Parathyroid adenoma (tissue), 2 donors: ENCODE data around the gene SMG9.

Experiments
- H2AFZ ChIP-seq: fragments of 300-600 bp; sonication (generic); one replicate; pipeline ENCODE4 v1.7.0; 2017; ENCODE audit warnings: antibody characterized with exemption, mild to moderate bottlenecking
- H3K27ac ChIP-seq: fragments of 300-600 bp; sonication (generic); one replicate; pipeline ENCODE4 v1.7.0; 2017
- H3K27me3 ChIP-seq: fragments of 300-600 bp; sonication (generic); one replicate; pipeline ENCODE4 v1.7.0; 2017; ENCODE audit warnings: low read length; ENCODE audit not compliant: control insufficient read depth, insufficient read depth
- H3K36me3 ChIP-seq: fragments of 300-600 bp; sonication (generic); one replicate; pipeline ENCODE4 v1.7.0; 2017; ENCODE audit warnings: low read length; ENCODE audit not compliant: control insufficient read depth, insufficient read depth
- H3K4me1 ChIP-seq: fragments of 300-600 bp; sonication (generic); one replicate; pipeline ENCODE4 v1.7.0; 2017; ENCODE audit warnings: control low read depth
- H3K4me2 ChIP-seq: fragments of 300-600 bp; sonication (generic); one replicate; pipeline ENCODE4 v1.7.0; 2017; ENCODE audit warnings: low read length
- H3K4me3 ChIP-seq: fragments of 300-600 bp; sonication (generic); one replicate; pipeline ENCODE4 v1.7.0; 2017; ENCODE audit warnings: low read depth, low read length
- H3K79me2 ChIP-seq: fragments of 300-600 bp; sonication (generic); one replicate; pipeline ENCODE4 v1.7.0; 2017; ENCODE audit warnings: control low read depth
- H3K9ac ChIP-seq: fragments of 300-600 bp; sonication (generic); one replicate; pipeline ENCODE4 v1.7.0; 2017; ENCODE audit warnings: mild to moderate bottlenecking
- H3K9me3 ChIP-seq: fragments of 300-600 bp; sonication (generic); one replicate; pipeline ENCODE4 v1.7.0; 2017; ENCODE audit warnings: low read length; ENCODE audit not compliant: control insufficient read depth
- CTCF ChIP-seq: fragments of 300-600 bp; sonication (generic); IDR thresholded peaks from one replicate; pipeline ENCODE4 v1.7.0; 2017; ENCODE audit warnings: antibody characterized with exemption, mild to moderate bottlenecking
- donor health status: primary hyperparathyroidism.

Gene SMG9

DNA sequence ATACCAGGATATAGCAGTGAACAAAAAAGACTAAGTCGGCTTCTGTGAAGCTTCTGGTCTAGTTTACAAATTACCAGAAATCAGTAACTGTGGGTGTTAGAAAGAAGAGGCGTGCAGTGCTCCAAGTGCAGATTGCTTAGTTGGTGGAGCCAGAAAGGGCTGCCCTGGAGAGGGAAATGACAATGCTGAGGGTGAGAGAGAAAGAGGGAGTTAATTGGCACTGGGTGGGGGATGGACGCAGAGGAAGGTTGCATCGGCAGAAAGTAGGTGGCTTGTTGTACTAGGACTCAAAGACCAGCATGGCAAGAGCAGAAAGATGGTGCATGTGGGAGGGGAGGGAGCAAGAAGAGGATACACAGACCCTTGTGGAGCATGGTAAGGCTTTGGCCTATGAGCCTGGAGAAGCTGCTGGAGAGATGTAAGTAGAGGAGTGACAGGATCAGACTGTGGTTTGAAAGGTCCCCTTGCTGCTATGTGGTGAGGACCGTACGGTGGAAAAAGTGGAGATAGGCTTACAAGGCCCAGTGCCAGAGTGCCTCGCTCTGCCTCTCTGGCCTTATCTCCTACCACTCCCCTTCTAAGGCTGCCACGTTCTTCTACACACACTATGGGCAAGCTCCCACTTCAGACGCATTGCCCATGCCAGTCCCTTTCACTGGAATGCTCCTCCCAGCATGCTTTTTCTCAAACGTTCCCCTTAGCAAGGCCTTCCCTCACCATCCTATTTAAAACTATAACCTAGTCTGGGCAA is 13.5 kb downstream of the SMG9 start:
- no peak overlapping the region for H3K9ac ChIP-seq
- H3K4me3 ChIP-seq: no peak overlapping the region
- no peak overlapping the region for H2AFZ ChIP-seq
- H3K36me3 ChIP-seq: no peaks in the 10 kb centered on the region
- no peaks in the 10 kb centered on the region for H3K27me3 ChIP-seq
- no peaks in the 10 kb centered on the region for H3K9me3 ChIP-seq
- no peak overlapping the region for H3K4me2 ChIP-seq
- no peaks in the 10 kb centered on the region for H3K79me2 ChIP-seq
- no peak overlapping the region for H3K27ac ChIP-seq
- no peaks in the 10 kb centered on the region for H3K4me1 ChIP-seq
- TF ChIP-seq CTCF: no peak

- H3K27me3 ChIP-seq: no peaks in the 10 kb centered on the region
- H3K4me2 ChIP-seq: no peak overlapping the region
- H3K36me3 ChIP-seq: no peaks in the 10 kb centered on the region
- H3K4me3 ChIP-seq: no peak overlapping the region
- no peak overlapping the region for H2AFZ ChIP-seq
- H3K4me1 ChIP-seq: no peaks in the 10 kb centered on the region
- no peak for TF ChIP-seq CTCF
- no peaks in the 10 kb centered on the region for H3K9me3 ChIP-seq
- no peak overlapping the region for H3K27ac ChIP-seq
- no peak overlapping the region for H3K9ac ChIP-seq
- no peaks in the 10 kb centered on the region for H3K79me2 ChIP-seq
Measured at GRCh38 chr19:43739439-43740235, 15.1 kb downstream of the SMG9 start.

GRCh38 chr19:43738780-43739211 is 16.0 kb downstream of the SMG9 start:
- Histone ChIP-seq H3K9me3 (no peaks in the 10 kb centered on the region), H2AFZ (no peak overlapping the region), H3K4me3 (no peak overlapping the region), H3K27ac (no peak overlapping the region), H3K27me3 (no peaks in the 10 kb centered on the region), H3K4me2 (no peak overlapping the region), H3K79me2 (no peaks in the 10 kb centered on the region), H3K9ac (no peak overlapping the region), H3K36me3 (no peaks in the 10 kb centered on the region), H3K4me1 (no peaks in the 10 kb centered on the region)
- TF ChIP-seq CTCF: no peak

DNA sequence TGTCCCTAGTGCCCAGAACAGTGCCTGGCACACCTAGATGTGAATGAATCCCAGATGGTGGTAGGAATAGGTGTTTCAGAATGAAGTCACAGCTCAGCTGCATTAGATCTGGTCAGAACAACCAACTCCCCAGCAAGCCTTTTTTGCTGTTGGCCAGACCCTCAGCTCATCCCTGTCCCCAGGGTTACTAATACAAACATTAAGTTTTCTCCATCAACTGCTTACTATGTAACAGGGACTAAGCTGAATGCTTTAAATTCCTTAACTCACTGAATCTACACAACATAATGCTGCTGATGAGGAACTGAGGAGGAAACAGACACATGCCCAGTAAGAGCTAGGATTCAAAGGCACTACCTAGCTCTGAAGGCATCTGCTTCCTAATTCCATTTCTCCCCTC is 18.8 kb downstream of the SMG9 start:
- Histone ChIP-seq H3K4me2 (no peak overlapping the region), H3K9me3 (no peaks in the 10 kb centered on the region), H3K27ac (no peak overlapping the region), H3K4me1 (no peaks in the 10 kb centered on the region), H3K36me3 (no peaks in the 10 kb centered on the region), H3K27me3 (no peaks in the 10 kb centered on the region), H2AFZ (no peak overlapping the region), H3K4me3 (no peak overlapping the region), H3K9ac (no peak overlapping the region), H3K79me2 (no peaks in the 10 kb centered on the region)
- TF ChIP-seq CTCF: no peak
